Left kidney (tissue), 8 donors: Measurements from ENCODE around the gene LUM. TPM values are rescaled to one million over a fixed set of nuclear protein-coding genes. Genes with fewer than 3 reads are reported as not detected.

Source experiments
- DNase-seq: peaks from one replicate; pipeline ENCODE4 v3.0.0-alpha.2; 2013
- long read RNA-seq, 8 donors: transcript quantifications; one replicate each; lab custom pipeline, GENCODE V29; 2026
- polyA plus RNA-seq: library from polyadenylated mRNA; unstranded; fragments of 120-200 nt; gene quantifications from one replicate; pipeline ENCODE4 v1.2.1, GENCODE V29; 2013; ENCODE audit not compliant: insufficient read length

The LUM gene
- polyA plus RNA-seq: 31.5 TPM
- long read RNA-seq, donor 1, transcript LUM-201 (3 exons, 3,008 nt): major isoform, 12 of 12 reads
- long read RNA-seq, donor 1, partial matches to known transcripts: 0 of 12 reads
- long read RNA-seq, donor 1, other reads (novel, unspliced or antisense): 0 of 12 reads
- long read RNA-seq, donor 2, transcript LUM-201 (3 exons, 3,008 nt): major isoform, 22 of 22 reads
- long read RNA-seq, donor 2, partial matches to known transcripts: 0 of 22 reads
- long read RNA-seq, donor 2, other reads (novel, unspliced or antisense): 0 of 22 reads
- long read RNA-seq, donor 3, transcript LUM-201 (3 exons, 3,008 nt): major isoform, 9 of 9 reads
- long read RNA-seq, donor 3, partial matches to known transcripts: 0 of 9 reads
- long read RNA-seq, donor 3, other reads (novel, unspliced or antisense): 0 of 9 reads
- long read RNA-seq, donor 4, partial matches to known transcripts: 0 of 2 reads
- long read RNA-seq, donor 4, other reads (novel, unspliced or antisense): 0 of 2 reads
- long read RNA-seq, donor 5, transcript LUM-201 (3 exons, 3,008 nt): major isoform, 9 of 14 reads
- long read RNA-seq, donor 5, partial matches to known transcripts: 5 of 14 reads
- long read RNA-seq, donor 5, other reads (novel, unspliced or antisense): 0 of 14 reads
- long read RNA-seq, donor 6, transcript LUM-201 (3 exons, 3,008 nt): major isoform, 57 of 57 reads
- long read RNA-seq, donor 6, partial matches to known transcripts: 0 of 57 reads
- long read RNA-seq, donor 6, other reads (novel, unspliced or antisense): 0 of 57 reads
- long read RNA-seq, donor 7, transcript LUM-201 (3 exons, 3,008 nt): major isoform, 20 of 20 reads
- long read RNA-seq, donor 7, partial matches to known transcripts: 0 of 20 reads
- long read RNA-seq, donor 7, other reads (novel, unspliced or antisense): 0 of 20 reads
- long read RNA-seq, donor 8, transcript LUM-201 (3 exons, 3,008 nt): major isoform, 16 of 16 reads
- long read RNA-seq, donor 8, partial matches to known transcripts: 0 of 16 reads
- long read RNA-seq, donor 8, other reads (novel, unspliced or antisense): 0 of 16 reads

GRCh38 chr12:91111366-91112325 is at the start of gene LUM:
Gene LUM, minus strand, starts transcription at chr12:91111494. Its CDS starts 2,515 bp downstream, at chr12:91108979.
- no peak for DNase-seq

GRCh38 chr12:91161009-91161408 is 49.7 kb upstream of the LUM start:
- DNase-seq: no peak

DNA sequence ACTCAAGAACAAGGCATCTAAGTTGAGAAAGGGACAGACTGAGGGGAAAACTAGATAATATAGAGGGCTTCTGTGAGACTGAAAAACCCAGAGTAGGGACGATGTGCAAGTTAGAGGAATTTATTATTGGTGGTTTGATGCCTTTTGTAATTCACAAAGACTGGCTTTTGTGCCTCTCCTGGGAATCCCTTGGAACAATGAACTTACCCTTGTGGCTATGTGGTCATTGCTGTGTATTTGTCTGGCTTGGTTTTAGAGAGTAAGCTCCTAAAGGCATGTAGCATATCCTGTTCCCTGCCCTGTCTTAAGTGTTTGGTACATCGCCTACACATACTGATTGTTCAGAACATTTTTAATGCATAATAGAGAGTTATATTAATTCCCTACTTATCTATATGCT is 44.7 kb upstream of the LUM start:
- DNase-seq: no peak

DNA sequence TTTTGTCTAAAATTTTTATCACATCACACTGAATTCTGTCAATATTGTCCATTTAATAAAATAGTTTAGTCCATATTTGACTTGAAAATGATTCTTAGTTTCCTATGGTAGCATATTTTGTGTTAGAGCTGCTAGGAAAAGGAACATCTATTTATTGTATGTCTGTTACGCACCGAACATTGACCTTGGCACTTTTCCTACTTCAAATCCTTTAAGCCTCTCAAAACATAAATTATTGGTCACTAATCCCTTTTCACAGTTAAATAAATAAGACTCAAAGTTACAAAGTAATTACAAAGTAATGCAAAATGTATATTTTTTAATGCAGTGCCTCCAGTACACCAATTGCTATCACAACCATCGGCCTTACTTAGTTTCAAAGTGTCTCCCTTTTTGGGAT is 42.8 kb upstream of the LUM start:
- DNase-seq: no peak

- DNase-seq: no peak
These were observed 32.8 kb upstream of the LUM start for GRCh38 chr12:91144053-91144452.

DNA sequence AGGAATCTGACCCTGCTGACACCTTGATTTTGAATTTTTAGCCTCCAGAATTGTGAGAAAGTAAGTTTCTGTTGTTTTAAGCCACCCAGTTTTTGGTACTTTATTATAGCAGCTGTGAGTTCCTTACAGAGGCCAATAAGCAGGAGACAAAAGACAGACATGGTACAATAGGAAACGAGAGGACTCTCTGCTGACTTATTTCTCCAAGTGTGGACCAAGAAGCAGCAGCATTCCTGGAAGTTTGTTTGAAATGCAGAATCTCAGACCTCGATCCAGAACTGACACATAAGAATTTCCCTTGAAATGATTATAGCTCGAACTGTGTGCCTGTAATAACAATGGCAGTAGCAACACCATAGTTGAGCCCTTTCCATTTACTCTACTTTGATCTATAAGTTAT is 31.9 kb upstream of the LUM start:
- DNase-seq: no peak

- peak; percentile 58 for DNase-seq
These were observed 30.9 kb upstream of the LUM start for GRCh38 chr12:91142221-91142631.

DNA sequence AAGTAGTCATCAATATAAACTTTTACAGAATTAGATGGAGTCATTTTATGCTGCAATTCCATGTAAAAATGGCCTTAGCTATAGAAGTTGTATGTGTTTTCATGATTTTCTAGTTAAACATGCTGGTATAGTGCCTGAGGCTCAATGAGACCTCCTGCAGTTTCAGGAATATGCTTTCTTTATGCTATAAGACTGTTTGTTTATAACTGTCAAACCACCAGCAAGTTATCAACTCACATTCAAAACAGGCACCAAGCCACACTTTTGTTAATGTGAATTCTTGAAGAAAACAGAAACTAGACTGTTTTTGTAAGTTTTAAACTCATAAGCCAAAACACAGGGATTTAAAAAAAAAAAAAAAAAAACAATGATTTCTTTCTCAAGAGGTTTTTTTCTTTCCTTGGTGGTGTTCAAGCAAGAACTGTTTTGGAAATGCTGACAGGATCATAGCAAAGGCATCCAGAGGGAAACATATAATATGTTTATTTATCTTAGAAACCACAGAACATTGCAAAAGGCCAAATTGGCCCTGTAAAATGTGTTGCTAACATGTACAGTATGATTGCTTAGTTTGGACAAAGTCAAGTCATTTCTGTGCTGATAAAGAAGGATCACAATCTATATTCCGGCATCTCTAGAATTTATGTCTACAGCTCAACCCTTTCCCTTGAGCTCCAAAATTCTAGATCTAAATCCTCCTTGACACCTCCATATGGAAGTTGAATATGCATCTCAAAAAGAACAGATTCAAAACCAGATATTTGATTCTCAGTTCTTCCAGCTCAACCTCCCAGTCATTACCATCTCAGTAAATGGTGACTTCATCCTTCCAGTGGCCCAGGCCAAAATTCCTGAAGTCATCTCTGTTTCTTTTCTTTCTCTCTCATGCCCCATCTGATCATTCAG is 29.0 kb upstream of the LUM start:
- peak; percentile 22 for DNase-seq

- no peak for DNase-seq
These were observed 28.0 kb upstream of the LUM start for GRCh38 chr12:91139286-91139685.

DNA sequence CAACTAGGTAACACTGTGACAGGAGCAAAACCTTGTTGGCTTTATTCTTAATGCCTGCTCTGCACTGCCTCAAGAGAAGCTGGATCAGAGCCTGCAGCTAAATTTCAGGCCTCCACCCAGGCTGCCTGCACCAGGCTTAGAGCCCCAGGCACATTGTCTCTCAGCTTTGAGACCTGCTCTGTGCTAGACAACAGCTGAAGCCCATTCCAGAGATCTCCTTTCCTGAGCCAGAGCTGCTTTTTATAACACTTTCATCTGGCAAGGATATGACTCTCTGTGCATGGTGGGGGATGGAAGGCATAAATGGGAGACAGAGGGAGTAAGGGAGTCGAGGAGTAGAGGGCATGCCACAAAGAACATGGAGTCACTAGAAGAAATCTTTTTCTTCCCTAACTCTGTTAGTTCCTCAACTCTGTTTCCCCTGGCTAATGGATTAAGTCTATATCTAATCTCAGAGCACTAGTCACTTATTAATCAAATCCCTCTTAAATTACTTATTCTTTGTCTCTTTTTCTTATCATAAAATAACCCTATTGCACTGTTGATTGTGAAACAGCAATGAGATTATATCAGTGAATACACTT is 27.1 kb upstream of the LUM start:
- no peak for DNase-seq

DNA sequence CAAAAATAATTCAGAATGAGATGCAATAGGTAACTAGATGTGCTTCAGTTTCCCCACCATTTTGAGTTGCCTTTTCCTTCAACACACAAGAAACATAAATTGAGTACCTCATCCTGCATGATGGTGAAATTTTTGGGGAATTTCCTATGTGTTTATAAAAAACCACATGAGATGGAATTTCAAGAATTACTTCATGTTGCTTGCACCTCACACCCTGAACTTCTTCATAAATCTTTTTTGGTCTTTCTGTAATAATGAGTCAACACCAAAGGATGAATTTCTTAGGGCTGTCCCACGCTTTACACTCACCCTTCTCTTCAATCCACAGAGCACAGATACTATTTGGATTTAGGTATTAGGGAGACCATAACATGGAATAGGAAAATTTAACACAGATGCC is 22.6 kb upstream of the LUM start:
- no peak for DNase-seq

DNA sequence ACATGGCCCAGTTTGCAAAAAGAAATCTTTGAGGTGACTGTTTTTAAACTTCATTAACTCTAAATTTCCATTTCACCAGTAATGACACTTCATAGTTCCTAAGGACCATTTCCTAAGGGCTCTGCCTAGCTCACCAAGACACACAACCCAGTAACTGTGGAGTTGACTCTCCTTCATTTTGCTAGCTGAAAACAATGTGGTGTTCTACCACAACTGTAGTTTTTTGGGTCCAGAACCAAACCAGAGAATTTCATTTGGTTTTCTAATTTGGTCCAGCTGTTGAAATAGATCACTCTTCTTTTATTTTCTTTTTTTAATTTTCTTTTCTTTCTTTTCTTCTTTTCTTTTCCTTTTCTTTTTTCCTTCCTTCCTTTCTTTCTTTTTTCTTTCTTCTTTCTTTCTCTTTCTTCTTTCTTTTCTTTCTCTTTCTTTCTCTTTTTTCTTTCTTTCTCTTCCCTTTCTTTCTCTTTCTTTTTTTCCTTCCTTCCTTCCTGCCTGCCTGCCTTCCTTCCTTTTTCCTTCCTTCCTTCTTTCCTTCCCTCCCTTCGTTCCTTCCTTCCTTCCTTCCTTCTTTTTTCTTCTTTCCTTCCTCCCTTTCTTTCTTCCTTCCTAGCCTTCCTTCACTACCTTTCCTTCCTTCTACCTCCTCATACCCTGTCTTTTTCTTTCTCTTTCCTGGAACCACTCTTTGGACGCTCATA is 18.5 kb upstream of the LUM start:
- DNase-seq: no peak

GRCh38 chr12:91127751-91128150 is 16.5 kb upstream of the LUM start:
- DNase-seq: no peak

- DNase-seq: no peak
These were observed 16.0 kb upstream of the LUM start for GRCh38 chr12:91127306-91127705.

GRCh38 chr12:91126516-91126915 is 15.2 kb upstream of the LUM start:
- DNase-seq: no peak

GRCh38 chr12:91123236-91123916 is 12.1 kb upstream of the LUM start:
- DNase-seq: no peak

DNA sequence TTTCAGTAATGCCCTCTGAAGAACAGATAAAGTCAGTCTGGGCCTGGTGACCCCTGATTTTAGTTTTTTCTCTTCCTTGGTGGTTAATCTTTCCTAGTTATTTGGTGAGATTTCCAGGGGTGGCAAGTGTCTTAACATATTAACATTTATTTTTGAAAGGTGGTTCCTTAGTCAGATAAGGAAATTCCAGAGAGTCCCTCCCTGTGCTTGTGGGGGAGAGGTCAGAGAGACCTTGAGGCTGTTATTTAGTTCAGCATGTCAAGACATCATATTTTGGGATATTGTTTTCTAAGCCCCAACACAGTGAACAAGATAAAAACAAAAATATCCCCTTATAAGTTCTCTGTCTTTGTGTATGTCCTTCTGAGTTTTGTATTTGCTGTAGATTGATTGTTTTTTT is 9.5 kb upstream of the LUM start:
- no peak for DNase-seq

DNA sequence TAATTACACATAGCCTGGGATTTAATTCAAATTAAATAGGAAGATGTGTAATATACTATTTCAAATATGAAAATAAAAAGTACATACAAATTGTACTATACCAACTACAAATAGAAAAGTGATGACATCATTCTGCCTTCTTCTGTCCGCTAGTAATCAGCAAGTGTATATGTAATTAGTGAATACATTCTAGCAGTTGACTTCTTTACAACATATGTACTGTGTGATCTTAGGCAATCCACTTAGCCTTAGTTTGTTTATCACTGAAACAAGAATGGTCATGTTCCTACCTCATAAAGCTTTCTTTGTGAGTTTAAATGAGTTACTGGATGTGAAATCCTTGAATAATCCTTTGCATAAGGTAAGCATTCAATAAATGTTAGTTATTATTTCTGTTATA is 7.8 kb upstream of the LUM start:
- DNase-seq: no peak

DNA sequence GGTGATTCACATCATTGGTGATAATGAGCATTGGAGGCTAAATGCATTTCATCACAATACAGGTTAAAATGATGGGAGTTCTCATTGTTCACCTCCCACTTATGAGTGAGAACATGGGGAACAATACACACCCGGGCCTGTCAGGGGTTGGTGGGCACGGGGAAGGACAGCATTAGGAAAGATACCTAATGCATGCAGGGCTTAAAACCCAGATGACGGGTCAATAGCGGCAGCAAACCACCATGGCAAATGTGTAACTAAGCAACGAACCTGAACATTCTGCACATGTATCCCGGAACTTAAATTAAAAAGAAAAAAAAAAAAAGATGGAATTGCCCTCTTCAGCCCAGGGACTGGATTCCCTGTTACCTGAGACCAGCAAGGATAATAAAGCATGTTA is 2.3 kb upstream of the LUM start:
- no peak for DNase-seq
